Measurements from ENCODE around the gene C5orf46.

DNA sequence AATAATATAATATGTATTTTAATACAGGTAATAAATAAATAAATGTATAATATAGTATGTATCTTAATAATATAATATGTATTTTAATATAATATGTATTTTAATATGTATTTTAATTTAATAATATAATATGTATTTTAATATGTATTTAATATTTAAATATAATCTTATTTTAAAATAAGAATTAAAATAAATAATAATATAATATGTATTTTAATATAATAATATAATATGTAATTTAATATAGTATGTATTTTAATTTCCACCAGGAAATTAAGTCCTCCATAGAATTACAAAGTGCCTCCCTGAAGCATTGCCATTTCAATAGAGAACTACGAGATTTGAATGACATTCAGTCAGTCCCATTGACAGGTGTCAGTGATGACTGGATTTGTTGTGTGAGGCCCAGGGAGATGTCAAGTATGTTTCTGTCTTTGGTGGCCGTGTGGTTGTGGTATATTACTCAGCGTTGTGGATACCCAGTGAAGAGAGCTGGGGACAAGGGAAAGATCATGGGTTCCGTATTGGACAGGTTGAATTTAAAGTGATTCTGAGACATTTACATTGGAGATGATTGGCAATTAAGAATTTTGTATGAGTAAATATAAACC lies 14.2 kb upstream of the C5orf46 start:
- TF ChIP-seq, protein P1, sequence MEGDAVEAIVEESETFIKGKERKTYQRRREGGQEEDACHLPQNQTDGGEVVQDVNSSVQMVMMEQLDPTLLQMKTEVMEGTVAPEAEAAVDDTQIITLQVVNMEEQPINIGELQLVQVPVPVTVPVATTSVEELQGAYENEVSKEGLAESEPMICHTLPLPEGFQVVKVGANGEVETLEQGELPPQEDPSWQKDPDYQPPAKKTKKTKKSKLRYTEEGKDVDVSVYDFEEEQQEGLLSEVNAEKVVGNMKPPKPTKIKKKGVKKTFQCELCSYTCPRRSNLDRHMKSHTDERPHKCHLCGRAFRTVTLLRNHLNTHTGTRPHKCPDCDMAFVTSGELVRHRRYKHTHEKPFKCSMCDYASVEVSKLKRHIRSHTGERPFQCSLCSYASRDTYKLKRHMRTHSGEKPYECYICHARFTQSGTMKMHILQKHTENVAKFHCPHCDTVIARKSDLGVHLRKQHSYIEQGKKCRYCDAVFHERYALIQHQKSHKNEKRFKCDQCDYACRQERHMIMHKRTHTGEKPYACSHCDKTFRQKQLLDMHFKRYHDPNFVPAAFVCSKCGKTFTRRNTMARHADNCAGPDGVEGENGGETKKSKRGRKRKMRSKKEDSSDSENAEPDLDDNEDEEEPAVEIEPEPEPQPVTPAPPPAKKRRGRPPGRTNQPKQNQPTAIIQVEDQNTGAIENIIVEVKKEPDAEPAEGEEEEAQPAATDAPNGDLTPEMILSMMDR (IDR thresholded peaks at IDR 0.05; ENCODE audit: low read depth, low read length, missing input control) = no peak
- TF ChIP-seq, protein P2, sequence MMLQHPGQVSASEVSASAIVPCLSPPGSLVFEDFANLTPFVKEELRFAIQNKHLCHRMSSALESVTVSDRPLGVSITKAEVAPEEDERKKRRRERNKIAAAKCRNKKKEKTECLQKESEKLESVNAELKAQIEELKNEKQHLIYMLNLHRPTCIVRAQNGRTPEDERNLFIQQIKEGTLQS (IDR thresholded peaks at IDR 0.05) = no peak
- TF ChIP-seq, protein P3, sequence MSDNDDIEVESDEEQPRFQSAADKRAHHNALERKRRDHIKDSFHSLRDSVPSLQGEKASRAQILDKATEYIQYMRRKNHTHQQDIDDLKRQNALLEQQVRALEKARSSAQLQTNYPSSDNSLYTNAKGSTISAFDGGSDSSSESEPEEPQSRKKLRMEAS (IDR thresholded peaks at IDR 0.05) = no peak
- TF ChIP-seq, protein P4, sequence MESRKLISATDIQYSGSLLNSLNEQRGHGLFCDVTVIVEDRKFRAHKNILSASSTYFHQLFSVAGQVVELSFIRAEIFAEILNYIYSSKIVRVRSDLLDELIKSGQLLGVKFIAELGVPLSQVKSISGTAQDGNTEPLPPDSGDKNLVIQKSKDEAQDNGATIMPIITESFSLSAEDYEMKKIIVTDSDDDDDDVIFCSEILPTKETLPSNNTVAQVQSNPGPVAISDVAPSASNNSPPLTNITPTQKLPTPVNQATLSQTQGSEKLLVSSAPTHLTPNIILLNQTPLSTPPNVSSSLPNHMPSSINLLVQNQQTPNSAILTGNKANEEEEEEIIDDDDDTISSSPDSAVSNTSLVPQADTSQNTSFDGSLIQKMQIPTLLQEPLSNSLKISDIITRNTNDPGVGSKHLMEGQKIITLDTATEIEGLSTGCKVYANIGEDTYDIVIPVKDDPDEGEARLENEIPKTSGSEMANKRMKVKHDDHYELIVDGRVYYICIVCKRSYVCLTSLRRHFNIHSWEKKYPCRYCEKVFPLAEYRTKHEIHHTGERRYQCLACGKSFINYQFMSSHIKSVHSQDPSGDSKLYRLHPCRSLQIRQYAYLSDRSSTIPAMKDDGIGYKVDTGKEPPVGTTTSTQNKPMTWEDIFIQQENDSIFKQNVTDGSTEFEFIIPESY (IDR thresholded peaks at IDR 0.05) = no peak
- TF ChIP-seq JUND (IDR thresholded peaks at IDR 0.05) (no peak), TAF1 (conservative IDR thresholded peaks at IDR 0.05) (no peak), GABPA (IDR thresholded peaks at IDR 0.05 in 1 of 2, conservative IDR thresholded peaks at IDR 0.05 in 1 of 2) (no peak), SP1 (IDR thresholded peaks at IDR 0.05) (no peak), YY1 (IDR thresholded peaks at IDR 0.05) (no peak)

Data from liver (tissue), 3 donors.